ELF-1 (cell line): ENCODE data around the gene CD300C.
"Not testable (repeated sequence)": the region's sequence is repeated elsewhere in the genome, so short reads cannot be mapped to it uniquely, and the experiment has no call there.

Experiments
- DNase-seq: peaks from one replicate; pipeline ENCODE4 v3.0.0-alpha.2; 2016; ENCODE audit warnings: low read depth, low spot score

CD300C gene

DNA sequence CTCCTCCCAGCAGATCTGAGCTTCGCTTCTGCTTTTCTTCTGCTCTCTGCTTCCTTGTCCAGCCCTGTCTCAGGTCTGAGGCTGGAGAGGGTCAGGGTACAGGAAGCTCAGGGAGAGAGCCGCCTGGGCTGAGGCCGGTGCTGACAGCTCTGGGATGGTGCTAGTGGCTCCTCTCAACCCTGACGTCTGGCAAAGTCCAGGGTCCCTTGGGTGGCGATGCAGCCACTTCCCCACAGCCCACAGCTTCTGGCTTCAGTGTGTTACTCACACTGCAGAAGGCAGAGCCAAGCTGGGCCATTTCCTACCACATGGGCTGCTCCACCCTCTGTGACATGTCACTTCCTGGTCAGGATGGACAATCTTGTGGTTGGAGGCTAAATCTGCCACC is at the start of gene CD300C:
CD300C (minus strand) TSS at position 273 of the 388 bp plus-strand sequence. CDS start 333 bp downstream, outside the sequence.
- DNase-seq = no peak

DNA sequence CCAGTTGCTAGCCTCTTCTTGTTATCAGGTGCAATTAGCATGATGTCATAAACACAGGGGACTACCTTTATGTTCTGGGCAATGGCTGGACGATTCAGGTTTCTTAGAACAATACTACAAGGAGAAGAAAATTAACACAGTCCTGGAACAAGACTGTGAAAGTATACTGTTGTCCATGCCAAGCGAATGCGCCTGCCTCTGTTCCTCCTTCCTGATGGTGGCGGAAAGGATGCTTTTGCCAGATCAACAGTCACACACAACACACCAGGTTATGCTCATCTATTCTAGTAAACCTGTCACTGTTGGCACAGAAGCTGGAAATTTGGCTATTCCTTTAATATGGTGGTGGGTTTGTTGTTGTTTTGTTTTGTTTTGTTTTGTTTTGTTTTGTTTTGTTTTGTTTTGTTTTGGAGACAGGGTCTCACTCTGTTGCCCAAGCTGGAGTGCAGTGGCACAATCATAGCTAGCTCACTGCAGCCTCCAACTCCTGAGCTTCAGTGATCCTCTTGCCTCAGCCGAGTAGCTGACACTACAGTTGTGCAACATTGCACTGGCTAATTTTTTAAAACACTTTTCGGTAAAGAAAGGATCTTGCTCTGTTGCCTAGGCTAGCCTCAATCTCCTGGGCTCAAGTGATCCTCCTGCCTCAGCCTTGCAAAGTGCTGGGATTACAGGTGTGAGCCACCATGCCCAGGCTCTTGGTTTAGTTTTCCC is 49.3 kb upstream of the CD300C start:
- no peak for DNase-seq

DNA sequence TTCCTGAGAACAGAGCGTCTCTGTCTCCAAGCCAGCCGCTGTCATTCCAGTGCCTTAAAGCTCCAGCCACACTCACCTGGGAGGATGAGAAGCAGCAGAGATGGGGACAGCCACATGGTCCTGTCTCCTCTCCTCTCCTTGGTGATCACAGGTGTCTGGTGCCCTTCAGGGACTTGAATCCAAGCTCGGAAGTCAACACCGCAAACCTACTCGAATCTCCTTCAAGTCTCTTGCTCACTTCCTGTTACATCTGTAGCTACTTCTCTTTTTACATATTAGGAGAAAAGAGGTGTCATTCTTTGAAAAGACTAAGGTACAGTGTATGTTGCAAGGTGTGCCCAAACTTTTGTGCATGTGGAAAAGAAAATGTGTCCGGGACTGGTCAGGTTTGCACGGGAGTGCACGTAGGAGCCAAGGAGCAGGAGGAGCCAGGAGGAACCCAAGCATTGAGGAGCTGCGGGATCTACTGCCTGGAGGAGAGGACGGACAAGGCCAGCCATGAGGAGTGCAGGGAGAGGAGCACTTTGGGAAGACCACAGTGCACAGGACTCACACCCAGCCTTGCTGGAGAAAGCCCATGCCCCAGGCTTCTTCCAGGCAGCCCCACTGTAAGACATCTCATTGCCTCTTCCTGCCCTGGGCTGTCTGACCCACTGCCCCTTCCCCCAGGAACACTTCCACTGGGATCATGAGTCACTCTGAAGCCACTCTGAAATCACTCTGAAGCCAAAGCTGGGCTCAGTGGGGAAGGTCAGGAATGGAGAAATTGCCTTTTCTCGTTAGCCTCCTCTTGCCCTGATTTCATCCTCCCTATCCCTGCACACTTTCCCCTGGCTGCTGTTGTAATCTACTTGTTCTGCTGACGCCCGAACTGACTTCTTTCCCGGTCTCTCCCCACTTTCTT is 46.4 kb upstream of the CD300C start, which contains the start of gene CD300LD:
CD300LD (minus strand) TSS at position 197 of the 904 bp plus-strand sequence; CDS start at position 116, 81 bp downstream.
- DNase-seq = peak; percentile 11

DNA sequence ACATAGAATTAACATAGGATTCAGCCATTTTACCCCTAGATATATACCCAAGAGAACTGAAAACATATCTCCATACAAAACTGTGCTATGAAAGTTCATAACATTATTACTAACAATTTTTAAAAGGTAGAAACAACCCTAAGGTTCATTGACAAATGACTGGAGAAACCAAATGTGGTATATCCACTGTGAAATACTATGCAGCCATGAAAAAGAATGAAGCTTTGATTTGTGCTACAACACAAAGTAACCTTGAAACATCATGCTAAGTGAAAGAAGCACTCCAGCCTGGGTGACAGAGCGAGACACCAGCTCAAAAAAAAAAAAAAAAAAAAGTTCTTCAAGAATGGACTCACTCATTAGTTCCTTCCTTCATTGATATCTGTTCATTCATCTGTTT is 45.6 kb upstream of the CD300C start:
- no peak for DNase-seq

DNA sequence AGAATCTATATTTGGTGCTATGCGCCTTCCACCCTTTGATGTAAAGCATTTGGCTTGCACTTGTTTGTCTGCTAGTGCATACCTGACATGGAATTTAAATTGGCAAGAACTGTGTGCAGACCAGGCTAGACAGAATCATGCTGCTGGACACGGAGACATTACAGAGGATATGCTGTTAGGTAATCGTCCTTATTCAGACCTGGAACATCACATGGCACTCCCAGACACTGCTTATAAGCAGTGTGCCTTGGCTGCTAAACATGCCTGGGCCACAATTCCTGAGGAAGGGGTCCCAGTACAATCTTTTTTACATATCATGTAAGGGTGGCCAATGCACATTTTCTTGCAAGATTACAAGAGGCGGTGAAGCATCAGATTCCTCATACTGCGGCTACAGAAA is 39.8 kb upstream of the CD300C start:
- no peak for DNase-seq

DNA sequence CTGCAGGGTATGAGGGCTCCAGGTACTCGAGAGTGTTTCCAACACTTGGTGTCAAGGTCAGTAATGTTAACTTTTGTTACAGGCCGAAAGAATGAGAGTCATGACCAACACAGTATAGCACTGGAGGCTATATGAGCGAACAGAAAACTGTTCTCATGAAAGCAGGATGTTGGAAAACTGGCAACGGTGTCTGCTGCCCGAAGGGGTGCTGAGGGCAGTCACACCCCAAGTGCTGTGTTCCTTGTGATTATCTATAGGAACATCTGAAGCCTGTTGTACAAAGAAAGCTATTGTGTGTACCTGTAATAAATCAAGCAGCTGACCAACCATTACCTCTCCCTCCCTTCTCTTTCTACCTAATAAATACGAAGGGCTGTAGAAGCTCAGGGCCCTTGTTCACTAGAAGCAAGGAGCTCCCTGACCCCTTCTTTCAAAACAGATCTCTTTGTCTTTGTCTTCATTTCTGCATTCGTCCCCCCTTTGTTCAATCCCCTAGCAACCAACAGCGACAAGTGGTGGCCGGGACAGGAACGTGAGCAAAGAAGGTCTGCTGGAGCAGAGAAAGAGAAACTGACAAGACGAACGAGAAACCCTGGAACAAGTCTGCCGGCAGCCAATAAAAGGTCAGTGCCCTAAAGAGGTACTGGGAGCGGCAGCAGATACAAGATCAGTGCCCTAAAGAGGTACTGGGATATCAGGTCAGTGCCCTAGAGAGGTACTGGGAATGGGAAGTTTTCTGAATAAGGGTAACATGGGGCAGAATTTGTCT is 38.6 kb upstream of the CD300C start:
- no peak for DNase-seq

DNA sequence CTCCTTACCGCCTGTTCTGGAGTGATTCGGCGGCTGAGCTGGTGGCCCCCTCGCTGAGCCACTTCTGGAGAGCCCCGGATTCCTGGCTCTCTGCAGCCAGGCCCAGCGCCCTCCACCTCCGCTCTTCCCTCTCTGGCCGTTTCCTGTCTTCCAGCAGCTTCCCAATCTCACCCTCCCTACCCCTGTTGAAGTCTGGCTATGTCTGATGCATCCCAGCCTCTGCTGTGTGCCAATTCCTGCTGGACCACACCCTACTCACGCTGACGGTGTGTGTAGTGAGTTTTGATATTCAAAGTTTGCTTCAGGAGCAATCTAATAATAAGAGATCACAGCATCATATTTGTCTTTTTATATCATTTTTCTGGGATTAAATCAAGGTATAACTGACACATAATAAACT is 36.7 kb upstream of the CD300C start:
- no peak for DNase-seq

DNA sequence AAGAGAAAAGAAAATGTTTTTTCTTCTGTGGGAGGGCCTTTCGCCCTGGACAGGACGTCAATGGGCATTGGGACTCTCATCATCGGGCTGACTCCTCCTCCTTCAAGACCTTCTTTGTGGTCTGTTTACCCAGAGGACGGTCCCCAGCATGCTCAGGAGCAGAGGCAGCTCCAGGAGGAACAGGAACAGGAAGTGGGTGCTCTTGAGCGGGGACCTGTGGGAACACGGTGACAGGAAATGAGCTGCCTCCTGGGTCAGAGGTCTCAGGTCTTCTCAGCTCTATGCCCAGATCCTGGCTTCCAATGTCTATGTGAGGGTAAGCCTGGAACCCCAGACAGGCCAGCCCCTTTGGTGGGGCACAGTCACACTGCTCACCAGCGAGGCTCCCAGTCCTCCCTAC is 34.0 kb upstream of the CD300C start:
- DNase-seq = no peak

DNA sequence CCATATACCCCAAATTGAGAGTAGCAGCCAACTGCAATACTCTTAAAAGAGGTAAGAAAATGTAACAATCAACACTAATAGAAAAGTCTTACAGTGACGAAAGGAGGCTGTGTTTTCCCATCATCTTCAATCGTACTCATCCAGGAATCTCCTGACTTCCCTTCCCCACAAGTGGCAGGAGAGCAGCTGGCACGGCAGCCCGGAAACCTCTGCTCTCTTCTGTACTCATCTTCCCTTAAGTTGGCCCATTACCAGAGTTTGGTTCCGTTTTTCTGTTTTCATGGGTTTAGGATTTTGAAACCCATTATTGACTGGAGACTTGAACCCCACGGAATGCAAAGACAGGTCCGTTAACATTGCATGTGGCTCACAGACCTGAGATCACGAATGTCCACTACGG is 33.1 kb upstream of the CD300C start:
- DNase-seq = no peak

DNA sequence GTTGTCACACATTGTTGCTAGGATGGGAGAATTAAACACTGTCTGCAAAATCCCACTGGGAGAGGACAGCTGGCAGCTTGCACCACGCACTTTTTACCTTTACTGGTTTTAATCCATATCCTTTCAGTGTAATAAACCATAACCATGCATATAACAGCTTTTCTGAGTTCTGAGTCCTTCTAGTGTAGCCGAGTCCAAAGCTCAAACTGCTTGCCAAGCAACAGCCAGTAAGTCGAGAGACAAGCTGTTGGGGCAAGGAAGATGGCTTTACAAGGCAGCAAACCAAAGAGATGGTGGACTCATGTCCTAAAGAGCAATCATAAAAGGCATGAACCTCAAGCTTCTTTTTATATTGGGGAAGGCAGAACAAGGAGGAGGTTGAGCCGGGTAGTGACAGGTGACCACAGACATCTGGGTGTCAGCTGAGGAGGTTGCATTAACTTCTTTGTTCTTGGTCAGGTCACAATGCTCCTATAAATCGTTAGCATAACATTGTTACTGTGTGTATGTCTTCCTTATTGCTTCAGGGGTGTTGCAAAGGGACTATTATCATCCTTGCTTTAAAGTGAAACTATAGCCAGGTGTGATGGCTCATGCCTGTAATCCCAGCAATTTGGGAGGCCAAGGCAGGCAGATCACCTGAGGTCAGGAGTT is 28.7 kb upstream of the CD300C start:
- no peak for DNase-seq

DNA sequence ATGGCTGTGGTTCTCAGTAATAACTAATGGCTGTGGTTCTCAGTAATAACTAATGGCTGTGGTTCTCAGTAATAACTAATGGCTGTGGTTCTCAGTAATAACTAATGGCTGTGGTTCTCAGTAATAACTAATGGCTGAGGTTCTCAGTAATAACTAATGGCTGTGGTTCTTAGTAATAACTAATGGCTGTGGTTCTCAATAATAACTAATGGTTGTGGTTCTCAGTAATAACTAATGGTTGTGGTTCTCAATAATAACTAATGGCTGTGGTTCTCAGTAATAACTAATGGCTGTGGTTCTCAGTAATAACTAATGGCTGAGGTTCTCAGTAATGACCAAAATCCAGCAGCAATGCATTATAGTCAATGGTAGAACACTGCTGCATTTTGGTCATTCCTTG is 27.7 kb upstream of the CD300C start:
- not testable (repeated sequence) for DNase-seq

DNA sequence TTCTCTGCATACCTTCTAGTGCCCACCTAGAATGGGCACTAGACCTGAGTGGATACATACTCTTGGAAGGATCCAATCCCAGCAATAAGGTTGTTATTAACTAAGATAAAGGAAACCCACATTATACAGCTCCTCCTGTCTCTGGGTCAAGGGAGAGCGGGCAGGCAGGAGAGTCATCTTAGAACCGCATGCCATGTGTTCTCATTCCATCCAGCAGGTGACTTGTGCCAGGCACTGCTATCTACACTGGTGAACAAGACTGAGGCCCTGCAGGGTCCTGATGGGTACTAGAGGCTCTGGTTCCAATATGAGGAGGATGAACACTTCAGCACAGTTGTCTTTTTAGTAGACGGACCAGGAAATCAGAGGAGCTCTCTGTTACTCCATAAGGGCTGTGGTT is 27.3 kb upstream of the CD300C start:
- DNase-seq = no peak

DNA sequence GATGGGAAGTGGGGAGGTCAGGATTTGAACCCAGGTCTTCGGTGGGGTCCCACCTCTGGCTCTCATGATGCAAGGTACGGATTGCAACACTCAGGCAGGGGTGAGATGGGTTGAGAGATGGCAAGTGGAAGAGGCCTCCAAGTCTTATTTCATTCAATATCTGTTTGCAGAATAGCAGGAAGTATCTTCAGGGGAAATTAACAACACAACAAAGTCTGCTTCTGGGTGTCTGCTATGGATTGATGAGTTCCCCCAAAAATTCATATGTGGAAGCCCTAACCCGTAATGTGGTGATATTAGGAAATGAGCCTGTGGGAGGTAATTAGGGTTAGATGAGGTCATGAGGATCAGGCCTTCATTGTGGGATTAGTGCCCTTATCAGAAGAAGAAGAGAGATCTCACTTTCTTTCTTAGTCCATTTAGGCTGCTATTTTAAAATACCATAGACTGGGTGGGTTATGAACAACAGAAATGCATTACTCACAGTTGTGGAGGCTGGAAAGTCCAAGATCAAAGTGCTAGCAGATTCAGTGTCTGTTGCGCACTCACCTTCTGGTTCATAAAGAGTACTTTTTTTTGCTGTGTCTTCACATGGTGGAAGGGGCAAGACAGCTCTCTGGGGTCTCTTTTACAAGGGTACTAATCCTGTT is 25.8 kb upstream of the CD300C start:
- no peak for DNase-seq

DNA sequence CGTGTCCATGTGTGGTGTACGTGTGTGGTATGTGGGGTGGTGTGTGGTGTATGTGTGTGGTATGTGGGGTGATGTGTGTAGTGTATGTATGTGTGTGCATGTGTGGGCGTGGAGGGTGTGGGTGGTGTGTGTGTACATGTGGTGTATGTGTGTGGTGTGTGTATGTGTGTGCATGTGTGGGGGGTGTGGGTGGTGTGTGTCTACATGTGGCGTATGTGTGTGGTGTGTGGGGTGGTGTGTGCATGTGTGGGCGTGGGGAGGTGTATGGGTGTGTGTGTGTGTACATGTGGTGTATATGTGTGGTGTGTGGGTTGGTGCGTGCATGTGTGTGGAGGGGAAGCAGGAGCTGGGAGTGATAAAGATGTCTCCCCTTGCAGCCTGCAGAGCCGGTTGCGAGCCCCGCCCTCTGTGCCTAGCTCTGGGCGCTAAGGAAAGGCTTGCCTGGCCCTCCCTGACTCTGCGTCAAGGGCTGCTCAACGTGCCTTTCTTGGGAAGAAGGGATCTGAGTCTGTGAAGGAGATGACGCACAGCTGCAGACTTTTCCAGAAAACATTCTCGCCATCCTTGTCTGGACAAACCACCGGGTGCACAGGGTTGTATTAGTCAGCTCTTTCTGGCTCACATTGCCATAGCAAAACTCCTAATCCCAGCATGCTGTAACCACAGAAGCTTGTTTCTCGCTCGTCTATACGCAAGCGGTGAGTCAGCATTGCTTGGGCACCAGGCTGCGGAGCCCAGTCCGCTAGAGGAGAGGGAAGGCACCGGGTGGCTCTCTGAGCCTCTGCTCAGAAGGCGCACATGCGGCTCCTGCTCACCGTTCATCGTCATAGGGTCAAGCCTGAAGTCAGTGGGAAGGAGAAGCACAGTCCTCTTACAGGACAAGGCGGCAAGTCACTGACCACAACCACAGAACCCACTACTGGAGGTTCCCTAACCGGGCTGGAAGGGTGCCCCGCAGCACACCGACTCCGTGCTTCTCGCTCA is 23.4 kb upstream of the CD300C start:
- DNase-seq = peak; percentile 76

DNA sequence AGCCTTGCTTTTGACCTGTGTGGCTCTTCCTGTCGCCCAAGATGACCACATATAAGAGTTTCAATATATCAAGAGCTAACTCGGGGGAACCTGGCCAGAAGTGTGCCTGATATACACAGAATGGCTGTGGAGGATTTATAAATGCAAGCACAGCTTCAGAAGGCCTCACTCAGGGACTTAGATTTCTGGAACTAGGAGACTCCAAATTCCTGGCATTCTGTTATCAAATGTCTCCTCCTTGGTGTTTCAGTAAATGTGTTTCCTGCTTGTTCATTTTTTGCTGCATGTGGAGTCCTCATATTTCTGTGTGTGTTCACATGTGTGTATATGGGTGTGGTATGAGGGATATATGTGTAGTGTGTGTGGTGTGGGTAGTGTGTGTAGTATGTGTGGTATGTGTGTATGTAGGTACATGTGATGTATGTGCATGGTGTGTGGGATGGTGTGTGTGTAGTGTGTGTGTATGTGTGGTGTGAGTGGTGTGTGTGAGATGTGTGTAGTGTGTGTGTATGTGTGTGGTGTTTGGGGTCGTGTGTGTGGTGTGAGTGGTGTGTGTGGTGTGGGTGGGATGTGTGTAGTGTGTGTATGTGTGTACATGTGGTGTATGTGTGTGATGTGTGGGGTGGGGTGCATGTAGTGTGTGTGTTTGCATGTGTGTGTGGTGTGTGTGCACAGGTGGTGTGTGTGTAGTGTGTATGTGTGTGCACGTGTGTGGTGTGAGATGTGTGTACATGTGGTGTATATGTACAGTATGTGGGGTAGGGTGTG is 22.4 kb upstream of the CD300C start:
- no peak for DNase-seq

DNA sequence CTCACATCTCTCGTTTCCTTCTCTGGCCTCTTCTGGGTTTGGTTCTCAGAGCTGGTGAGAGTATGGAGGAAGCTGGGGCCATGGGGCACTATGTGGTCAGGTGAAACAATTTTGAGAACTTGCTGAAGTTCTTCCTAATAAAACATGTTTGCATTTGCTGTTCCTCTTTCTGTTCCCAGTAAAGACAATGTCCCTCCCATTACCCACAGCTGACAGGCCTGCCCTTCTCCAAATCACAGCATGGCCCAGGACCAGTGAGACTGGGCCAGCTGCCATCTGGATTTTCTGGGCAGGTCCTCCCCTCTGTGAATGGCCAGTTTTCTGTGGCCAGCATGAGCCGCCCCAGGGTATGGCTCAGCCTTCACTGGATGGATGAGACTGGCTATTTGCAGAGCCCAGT is 21.5 kb upstream of the CD300C start, which contains the start of gene CD300H:
CD300H (minus strand) TSS at position 113 of the 400 bp plus-strand sequence.
- no peak for DNase-seq

DNA sequence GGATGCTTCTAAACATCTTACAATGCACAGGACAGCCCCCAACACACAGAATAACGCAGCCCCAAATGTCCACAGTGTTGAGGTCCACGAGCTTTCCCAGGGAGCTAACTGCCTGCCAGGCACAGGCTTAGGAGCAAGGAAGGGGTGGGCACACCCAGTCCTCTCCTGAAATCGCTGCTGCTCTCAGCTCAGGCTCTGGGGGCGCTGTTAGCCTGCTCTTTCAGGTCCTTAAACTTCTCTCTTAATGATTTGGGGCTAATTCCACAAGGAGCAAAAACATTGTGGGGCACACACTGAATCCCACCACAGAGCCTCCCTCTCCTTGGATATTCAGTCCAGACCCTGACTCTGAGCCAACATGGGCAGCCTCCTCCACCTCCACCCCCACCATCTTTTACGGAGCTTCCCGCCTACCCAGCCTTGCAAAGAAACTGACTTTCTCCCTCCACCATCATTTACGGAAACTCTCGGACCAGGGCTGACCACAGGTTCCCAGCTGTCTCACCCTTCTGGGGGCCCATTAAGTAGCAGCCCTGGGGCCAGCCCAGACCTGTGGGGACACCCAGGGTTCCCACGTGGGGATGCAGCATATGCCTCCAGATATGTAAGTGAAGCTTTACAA is 20.3 kb upstream of the CD300C start:
- peak; percentile 70 for DNase-seq

DNA sequence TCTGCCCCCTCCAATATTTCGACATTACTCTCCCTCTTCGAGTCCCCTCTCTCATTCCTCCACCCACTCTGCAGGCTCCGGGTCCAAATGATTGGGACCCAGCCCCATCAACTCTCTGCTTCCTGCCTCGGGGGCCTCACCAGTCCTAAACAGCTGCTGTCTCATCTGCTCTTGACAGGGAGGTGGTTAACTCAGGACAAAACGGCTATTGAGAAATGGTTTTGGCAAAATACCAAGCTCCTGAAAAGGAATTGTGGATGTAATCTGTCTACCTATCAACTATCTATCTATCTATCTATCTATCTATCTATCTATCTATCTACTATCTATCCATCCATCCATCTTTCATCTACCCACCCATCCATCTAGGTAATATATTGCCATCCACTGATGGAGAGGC is 19.2 kb upstream of the CD300C start:
- DNase-seq = no peak
